HepG2 (cell line): ENCODE measurements around the gene MRPL43. TPM values are rescaled to one million over a fixed set of nuclear protein-coding genes. Genes with fewer than 3 reads are reported as not detected.

Source experiments
- FOXA1 ChIP-seq, 2 experiments: fragments of 450-650 bp in 1 of 2; sonication (generic) in 1 of 2; formaldehyde crosslinking in 1 of 2; IDR thresholded peaks; 2 replicates each; pipeline versions ENCODE4 v1.4.0 to v1.6.1; 2016 to 2020; ENCODE audit warnings: missing genetic modification reagents in 1 of 2
- polyA plus RNA-seq, 8 experiments: library from polyadenylated mRNA; depleted of rRNA in 3 of 8; stranded (reverse) in 7 of 8; unstranded in 1 of 8; fragments of >200 nt; fragmentation: Illumina TruSeq in 4 of 8; extraction: Trizol in 4 of 8; gene quantifications; 2 replicates each; pipeline versions ENCODE4 v1.2.1 to v1.2.3, GENCODE V29; 2011 to 2016; ENCODE audit warnings: low read depth in 4 of 8, missing spikeins in 1 of 8, mixed read lengths in 1 of 8; ENCODE audit not compliant: insufficient read depth in 1 of 8
- total RNA-seq, 5 experiments: library from RNA; depleted of rRNA; stranded (reverse); fragments of >200 nt; fragmentation: Illumina TruSeq; extraction: Trizol; gene quantifications; 2 replicates each; pipeline ENCODE4 v1.2.3, GENCODE V29; 2016; ENCODE audit warnings: low read depth in 1 of 5
- TF ChIP-seq, protein P1 (sequence below): sonication (generic); formaldehyde crosslinking; IDR thresholded peaks from 2 replicates; pipeline ENCODE4 v1.4.0; 2020; ENCODE audit warnings: missing genetic modification reagents
- TF ChIP-seq, protein P2 (sequence below), 2 experiments: fragments of 450-650 bp in 1 of 2; sonication (generic) in 1 of 2; formaldehyde crosslinking in 1 of 2; IDR thresholded peaks; 2 replicates each; pipeline versions ENCODE4 v1.6.1 to v1.8.0; 2016 to 2022; ENCODE audit warnings: antibody characterized with exemption in 1 of 2, mild to moderate bottlenecking in 1 of 2, missing genetic modification reagents in 1 of 2
- TF ChIP-seq, protein P3 (sequence below): sonication (generic); formaldehyde crosslinking; conservative IDR thresholded peaks from 2 replicates; pipeline ENCODE4 v1.8.0; 2022; ENCODE audit warnings: low read depth, missing genetic modification reagents

Gene MRPL43
- total and polyA plus RNA-seq, 2 of the 13 experiments (the other 11 are each of a cell fraction or from before 2014, with no cell fraction given): 71.0 to 73.7 TPM

DNA sequence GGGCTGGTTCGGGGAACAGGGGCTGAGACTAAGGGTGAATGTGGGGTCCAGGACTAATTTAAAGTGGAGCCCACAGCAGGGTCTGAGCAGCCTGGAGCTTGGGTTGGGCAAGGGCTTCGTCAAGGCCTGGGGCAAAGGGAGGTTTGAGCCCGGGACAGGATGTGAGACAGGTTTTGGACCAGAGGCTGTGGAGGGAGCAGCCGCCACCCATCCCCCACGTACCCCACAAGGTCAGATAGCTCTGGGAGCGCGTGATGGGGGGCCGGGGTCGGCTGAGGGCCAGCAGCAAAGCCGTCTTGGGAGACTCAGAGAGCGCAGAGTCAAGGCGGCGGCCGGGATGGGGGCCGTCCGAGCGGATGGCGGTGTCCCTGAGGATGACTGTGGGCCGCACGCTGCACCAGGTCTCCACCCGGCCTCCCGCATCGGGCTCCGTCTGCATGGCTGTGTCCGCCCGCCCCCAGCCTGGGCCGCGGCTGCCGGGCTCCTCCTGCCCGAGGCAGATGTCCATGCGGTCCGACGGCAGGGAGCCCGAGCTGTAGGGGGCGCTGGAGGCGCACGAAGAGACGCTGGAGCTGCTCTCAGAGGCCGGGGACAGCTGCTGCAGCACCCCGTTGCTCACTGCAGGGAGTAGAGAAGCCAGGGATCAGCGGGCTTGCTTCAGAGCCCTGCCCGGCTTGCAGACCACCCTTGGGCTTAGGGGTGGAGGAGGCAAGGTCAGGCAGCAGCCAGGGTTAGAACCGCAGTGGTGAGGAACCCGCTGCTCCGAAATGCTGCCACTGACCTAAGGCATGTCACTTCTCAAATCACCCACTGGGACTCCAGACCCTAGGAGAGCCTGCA lies 31.5 kb upstream of the MRPL43 start (continued):
- TF ChIP-seq, protein P1, sequence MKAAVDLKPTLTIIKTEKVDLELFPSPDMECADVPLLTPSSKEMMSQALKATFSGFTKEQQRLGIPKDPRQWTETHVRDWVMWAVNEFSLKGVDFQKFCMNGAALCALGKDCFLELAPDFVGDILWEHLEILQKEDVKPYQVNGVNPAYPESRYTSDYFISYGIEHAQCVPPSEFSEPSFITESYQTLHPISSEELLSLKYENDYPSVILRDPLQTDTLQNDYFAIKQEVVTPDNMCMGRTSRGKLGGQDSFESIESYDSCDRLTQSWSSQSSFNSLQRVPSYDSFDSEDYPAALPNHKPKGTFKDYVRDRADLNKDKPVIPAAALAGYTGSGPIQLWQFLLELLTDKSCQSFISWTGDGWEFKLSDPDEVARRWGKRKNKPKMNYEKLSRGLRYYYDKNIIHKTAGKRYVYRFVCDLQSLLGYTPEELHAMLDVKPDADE (CRISPR knock-in tag): no peak
- TF ChIP-seq FOXA1 (IDR thresholded peaks at IDR 0.05) (no peak), FOXA1 (CRISPR knock-in tag; IDR thresholded peaks at IDR 0.05) (no peak)
- TF ChIP-seq, protein P2, sequence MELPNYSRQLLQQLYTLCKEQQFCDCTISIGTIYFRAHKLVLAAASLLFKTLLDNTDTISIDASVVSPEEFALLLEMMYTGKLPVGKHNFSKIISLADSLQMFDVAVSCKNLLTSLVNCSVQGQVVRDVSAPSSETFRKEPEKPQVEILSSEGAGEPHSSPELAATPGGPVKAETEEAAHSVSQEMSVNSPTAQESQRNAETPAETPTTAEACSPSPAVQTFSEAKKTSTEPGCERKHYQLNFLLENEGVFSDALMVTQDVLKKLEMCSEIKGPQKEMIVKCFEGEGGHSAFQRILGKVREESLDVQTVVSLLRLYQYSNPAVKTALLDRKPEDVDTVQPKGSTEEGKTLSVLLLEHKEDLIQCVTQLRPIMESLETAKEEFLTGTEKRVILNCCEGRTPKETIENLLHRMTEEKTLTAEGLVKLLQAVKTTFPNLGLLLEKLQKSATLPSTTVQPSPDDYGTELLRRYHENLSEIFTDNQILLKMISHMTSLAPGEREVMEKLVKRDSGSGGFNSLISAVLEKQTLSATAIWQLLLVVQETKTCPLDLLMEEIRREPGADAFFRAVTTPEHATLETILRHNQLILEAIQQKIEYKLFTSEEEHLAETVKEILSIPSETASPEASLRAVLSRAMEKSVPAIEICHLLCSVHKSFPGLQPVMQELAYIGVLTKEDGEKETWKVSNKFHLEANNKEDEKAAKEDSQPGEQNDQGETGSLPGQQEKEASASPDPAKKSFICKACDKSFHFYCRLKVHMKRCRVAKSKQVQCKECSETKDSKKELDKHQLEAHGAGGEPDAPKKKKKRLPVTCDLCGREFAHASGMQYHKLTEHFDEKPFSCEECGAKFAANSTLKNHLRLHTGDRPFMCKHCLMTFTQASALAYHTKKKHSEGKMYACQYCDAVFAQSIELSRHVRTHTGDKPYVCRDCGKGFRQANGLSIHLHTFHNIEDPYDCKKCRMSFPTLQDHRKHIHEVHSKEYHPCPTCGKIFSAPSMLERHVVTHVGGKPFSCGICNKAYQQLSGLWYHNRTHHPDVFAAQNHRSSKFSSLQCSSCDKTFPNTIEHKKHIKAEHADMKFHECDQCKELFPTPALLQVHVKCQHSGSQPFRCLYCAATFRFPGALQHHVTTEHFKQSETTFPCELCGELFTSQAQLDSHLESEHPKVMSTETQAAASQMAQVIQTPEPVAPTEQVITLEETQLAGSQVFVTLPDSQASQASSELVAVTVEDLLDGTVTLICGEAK (IDR thresholded peaks at IDR 0.05): no peak
- TF ChIP-seq, protein P2 (CRISPR knock-in tag; IDR thresholded peaks at IDR 0.05): peak; percentile 46
- TF ChIP-seq, protein P3, sequence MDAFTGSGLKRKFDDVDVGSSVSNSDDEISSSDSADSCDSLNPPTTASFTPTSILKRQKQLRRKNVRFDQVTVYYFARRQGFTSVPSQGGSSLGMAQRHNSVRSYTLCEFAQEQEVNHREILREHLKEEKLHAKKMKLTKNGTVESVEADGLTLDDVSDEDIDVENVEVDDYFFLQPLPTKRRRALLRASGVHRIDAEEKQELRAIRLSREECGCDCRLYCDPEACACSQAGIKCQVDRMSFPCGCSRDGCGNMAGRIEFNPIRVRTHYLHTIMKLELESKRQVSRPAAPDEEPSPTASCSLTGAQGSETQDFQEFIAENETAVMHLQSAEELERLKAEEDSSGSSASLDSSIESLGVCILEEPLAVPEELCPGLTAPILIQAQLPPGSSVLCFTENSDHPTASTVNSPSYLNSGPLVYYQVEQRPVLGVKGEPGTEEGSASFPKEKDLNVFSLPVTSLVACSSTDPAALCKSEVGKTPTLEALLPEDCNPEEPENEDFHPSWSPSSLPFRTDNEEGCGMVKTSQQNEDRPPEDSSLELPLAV (CRISPR knock-in tag): no peak
